NCI-H2029 (cell line): ENCODE results near the gene MRPS34.
A peak's percentile ranks its signal among the peaks of the same experiment; 100 is the strongest.
"Not testable (repeated sequence)": the region's sequence is repeated elsewhere in the genome, so short reads cannot be mapped to it uniquely, and the experiment has no call there.

Experiments used
- DNase-seq: peaks from one replicate; lab custom pipeline; 2025; lab: John Stamatoyannopoulos, UW

The MRPS34 gene

GRCh38 chr16:1772908-1773702, at the start of gene MRPS34:
MRPS34 (minus strand) TSS chr16:1773134; CDS start chr16:1773119, 15 bp downstream.
- peak; percentile 75 for DNase-seq

- DNase-seq: no peak
Measured at GRCh38 chr16:1821861-1822611, 49.1 kb upstream of the MRPS34 start.

DNA sequence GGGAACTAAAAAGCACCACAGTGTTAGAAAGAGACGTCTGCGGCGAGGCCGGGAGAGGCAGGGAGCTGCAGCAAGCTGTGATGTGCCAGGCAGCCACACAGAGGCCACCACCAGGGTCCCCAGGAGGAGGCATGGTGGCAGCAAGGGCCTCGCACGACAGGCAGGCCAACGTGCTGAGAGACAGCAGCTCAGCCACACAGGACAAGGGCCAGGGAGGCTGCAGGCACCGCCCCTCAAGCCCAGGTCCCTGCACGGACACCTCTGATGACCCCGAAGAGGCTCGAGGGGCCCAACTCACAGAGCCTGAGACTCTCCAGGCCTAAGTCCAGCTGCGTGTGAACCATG, 48.0 kb upstream of the MRPS34 start:
- DNase-seq: no peak

DNA sequence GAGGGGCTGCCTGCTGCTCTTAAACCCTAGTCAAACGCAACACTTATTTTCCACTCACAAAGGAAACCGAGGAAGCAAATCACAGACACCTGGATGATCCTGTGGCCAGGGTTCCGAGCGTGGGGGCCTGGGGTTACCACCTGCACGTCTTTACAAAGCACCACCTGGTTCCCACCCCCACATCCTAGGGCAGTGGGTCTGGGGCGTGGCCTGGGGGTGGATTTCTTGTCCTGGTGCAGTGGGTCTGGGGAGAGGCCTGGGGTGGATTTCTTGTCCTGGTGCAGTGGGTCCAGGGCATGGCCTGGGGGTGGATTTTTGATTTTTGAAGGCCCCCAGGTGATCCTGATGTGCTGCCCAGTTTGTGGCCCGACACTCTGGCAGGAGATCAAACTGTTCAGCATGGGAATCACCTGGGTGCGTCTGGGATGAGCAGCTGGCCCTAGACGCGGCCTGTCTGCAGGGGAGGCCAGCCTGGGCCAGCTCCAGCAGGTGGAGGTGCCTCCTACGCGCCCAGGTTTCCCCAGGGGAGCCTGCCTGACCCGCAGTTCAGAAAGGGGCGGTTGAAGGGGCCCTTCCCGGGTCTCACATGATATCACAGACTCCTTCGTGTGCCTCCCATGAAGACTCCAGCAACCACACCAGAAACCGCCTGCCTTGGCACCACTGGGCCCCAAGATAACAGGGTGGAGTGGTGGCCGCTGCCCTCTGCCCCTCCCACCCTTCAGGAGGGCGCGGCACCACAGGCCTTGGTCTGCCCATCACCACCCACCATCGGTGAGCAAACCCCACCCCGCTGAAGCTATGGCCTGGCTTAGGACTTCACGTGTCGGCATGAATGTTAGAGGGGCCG, 47.4 kb upstream of the MRPS34 start:
- DNase-seq: no peak

- DNase-seq: no peak
Measured at GRCh38 chr16:1819611-1820010, 46.7 kb upstream of the MRPS34 start.

DNA sequence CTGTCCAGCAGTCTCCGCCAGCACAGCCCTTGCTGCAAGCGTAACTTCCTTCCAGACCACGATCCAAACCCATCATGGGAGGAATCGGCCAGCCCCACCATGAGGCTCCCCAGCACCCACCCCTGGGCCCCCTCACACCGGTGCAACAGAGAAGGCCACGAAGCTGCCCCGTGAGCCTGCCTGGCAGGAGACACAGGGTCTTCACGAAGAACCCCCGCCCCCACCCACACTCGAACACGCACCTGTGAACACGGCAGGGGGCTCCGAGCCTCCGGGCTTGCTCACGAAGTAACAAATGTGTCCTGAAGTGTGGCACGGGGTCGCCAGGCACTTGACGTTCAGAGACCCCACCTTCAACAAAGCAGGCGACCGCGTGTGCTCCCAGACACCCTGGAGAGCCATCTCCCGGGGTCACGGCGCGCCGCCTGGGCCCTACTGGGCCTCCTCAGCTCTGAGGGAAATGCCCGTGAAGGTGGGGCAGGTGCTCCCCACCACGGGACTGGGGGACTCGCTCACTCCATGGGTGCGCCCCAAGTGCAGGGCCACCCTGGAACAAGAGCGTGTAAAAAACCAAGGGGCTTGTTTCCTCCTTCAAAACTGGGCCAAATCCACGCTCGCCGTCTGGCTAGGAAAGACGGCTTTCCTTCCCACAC, 46.1 kb upstream of the MRPS34 start:
- no peak for DNase-seq

- DNase-seq: no peak
Measured at GRCh38 chr16:1818204-1818872, 45.4 kb upstream of the MRPS34 start.

DNA sequence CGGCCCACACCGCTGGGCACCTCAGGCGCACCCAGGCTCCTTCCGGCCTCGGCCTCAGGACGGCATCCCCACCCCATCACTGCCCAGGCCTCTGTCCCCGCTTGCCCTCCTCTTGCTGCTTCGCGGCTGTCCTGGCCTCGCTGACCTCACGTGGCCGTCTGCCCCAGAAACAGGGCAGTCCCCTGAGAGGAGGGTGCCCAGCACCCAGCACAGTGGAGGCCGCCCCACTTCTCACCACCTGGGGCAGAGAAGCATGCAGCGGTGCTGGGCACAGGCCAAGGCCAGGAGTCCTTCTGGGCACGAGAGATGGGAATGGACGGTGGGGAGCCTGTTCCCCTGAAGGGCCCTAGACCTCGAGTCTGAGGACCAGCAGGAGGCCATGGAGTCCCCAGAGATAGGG, 44.8 kb upstream of the MRPS34 start:
- no peak for DNase-seq

DNA sequence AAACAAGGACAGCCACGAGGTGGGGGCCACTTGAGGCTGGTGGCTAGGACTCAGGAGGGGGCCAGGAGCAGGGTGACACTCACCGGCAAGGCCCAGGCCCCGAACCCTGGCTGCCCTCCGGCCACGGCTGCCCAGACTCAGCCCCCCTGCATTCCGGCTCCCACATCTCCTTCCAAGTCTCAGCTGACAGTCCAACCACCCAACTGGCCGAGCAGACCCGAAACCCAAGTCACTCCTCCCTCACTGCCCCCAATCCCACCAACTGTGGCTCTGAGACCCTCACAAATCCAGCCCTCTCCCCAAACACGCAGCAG, 44.3 kb upstream of the MRPS34 start:
- DNase-seq: no peak

DNA sequence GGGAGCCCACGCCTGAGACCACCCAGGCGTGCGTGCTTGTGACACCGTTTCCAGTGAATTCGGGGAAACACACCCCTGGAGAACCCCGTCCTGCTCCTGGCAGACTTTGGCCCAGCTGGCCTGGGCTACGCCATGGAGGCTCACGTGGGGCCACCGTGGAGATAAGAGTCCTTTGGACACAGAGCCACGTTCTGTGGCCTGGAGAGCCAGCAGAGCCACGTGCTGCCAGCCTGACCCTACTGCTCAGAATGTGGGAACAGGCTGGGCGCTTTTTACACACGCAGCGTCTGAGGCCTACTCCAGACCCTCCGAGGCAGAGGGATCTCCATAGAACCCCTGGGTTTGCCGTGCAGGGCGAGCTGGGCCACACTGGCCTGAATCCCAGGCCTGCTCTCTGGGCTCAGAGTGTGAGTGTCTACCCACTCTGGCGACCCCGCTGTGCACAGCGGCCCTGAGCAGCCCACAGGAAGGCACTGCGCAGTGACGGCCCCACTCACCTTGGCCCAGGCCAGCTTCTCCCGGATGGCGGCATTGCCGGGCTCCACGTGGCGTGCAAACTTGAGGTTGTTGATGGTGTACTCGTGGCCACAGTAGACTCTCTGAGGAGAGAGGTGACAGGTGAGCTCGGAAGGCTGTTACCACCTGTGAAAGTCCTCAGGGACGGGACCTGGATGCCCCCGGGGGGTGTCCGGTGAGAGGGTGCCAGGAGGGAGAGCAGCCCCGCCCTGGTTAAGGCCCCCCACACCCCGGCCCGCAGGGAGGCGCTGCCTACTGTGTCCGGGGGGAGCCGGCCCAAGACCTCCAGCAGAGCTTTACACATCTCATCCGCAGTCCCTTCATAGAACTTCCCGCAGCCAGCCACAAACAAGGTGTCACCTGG, 43.7 kb upstream of the MRPS34 start:
- DNase-seq: no peak

- DNase-seq: no peak
Measured at GRCh38 chr16:1815461-1815860, 42.5 kb upstream of the MRPS34 start.

GRCh38 chr16:1812732-1813163, 39.8 kb upstream of the MRPS34 start:
- DNase-seq: no peak

- no peak for DNase-seq
Measured at GRCh38 chr16:1810536-1810935, 37.6 kb upstream of the MRPS34 start.

- DNase-seq: no peak
Measured at GRCh38 chr16:1810106-1810505, 37.2 kb upstream of the MRPS34 start.

DNA sequence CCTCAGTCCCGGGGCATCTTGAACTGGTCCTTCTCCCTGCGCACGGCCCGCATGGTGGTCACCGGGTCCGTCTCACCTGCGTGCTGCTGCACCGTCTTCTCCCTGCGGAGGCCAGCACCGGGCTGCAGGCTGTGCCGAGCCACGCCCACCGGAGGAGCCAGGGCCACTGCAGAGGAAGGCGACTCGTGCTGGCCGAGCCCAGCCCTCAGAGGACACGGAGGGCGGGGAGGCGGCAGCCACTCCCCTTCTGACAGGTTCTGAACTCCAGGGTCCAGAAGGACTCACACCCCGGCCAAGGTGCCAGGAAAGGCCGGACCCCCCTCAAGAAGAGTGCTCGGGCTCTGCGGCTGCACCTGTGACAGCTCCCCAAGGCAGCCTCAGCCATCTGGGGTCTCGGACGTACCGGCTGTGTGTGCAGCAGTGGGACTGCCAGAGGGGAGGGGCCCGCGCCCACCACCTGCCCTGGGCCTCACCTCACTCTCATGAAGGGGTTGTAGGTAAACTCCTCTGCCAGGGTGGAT, 36.4 kb upstream of the MRPS34 start:
- DNase-seq: no peak

DNA sequence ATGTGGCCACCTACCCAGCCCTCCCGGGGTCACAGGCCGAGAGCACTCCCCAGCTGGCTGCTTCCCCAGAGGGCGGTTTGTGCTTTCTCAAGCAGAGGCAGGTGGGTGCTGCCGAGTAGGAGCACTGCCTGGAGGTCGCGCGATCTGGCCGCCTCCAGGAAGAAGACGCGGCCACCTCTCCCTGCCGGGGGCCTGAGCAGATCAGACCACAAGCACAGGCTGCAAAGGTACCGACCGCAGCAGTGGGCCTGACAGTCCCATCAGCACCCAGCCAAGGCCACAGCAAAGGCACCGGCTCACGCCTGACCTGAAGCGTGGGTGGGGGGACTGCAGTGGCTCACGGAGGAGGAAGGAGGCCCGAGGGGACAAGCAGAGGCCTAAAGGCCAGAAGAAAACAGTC, 35.8 kb upstream of the MRPS34 start:
- no peak for DNase-seq

DNA sequence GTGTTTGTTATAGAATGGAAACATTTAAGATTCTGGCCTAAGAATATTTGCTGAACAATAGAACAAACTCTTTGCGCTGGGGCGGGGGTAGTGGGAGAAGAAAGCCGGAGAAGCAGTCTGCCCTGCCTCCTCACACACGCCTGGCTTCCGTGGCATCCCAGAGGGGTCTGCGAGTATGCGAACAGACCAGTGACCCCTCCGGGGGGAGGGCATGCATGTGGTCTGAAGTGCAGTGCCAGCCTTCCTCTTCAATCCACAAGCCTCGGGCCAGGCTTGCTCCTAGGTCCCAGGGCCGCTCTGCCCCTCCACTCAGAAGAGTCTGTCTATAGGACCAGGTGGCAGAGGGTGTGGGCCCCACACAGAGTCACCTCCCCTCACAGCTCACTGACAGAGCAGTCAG, 34.7 kb upstream of the MRPS34 start:
- DNase-seq: no peak

DNA sequence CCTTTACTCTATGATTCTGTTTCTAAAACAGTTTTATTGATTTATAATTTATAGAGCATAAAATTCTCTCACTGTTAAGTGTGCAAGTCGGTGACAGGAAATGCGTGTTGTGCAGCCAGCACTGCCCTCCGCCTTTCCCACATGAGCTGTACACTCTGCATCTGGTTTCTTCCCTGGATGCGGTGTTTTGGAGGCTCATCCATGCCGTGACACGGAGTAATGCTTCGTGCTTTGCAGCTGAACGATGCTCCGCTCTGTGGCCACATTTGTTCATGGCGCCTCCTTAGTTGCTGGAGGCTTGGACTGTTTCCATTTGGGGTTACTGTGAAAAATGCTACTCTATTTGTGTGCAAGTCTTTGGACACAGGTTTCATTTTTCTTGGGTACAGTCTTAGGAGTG, 27.8 kb upstream of the MRPS34 start:
- no peak for DNase-seq

DNA sequence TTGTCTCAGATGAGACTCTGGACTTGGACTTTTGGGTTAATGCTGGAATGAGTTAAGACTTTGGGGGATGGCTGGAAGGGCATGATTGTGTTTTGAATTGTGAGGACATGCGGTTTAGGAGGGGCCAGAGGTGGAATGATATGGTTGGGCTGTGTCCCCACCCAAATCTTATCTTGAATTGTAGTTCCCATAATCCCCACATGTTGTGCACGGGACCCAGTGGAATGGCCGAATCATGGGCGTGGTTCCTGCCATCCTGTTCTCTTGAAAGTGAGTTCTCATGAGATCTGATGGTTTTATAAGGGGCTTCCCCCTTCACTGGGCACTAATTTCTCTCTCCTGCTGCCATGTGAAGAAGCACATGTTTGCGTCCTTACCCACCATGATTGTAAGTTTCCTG, 26.3 kb upstream of the MRPS34 start:
- not testable (repeated sequence) for DNase-seq

DNA sequence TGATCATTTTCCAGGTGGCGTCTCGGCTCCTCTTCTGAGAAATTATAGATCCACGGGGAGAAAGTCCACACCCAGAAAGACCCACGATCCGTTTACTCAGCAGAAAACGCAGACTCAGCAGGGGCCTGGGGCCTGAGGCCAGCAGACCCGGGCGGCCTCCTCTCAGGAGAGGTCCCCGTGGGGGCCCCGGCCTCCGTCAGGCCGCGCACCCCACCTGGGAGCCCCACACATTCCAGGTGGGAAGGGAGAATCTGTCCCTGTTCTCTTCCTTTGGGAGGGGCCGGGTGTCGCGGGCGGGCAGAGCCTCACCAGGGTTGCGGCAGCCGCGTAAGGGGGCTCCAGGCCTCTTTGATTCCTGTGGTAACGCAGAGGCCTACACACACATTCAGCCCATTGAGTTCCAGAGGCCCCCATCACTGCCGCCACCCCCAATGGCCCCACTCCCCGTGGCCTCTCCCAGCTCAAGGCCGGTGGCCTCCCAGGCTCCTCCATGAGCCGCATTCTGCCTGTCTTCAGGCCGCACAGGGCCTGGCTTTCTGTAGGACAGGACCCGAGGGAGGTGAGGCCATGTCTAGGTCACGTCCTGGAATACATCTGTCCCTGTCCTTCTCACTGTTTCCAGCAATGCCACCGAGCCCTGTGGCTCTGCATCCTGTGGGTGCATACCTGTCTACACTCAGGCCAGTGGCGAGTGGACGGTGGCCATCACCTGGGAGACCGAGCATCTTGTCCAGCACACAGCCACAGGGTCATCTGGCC, 22.2 kb upstream of the MRPS34 start:
- no peak for DNase-seq
